H7 (cell line): Measurements from ENCODE around the gene P3R3URF. TPM values are rescaled to one million over a fixed set of nuclear protein-coding genes. Genes with fewer than 3 reads are reported as not detected.

Experiments used
- DNase-seq: peaks from one replicate; pipeline ENCODE4 v3.0.0; 2012
- H3K27me3 ChIP-seq: 2 replicates; pipeline ENCODE4 v1.6.0; 2011; ENCODE audit warnings: mild to moderate bottlenecking, low read length; ENCODE audit not compliant: control insufficient read depth, insufficient read depth
- H3K36me3 ChIP-seq: replicated peaks from 2 replicates; pipeline ENCODE4 v1.5.1; 2011; ENCODE audit warnings: low read length; ENCODE audit not compliant: control insufficient read depth, insufficient read depth
- H3K4me3 ChIP-seq: 2 replicates; pipeline ENCODE4 v1.5.1; 2011; ENCODE audit warnings: low read depth, mild to moderate bottlenecking, control low read depth, low read length, moderate library complexity; ENCODE audit not compliant: insufficient read depth
- total RNA-seq: library from RNA; depleted of rRNA; stranded (reverse); fragments of >200 nt; shearing (Covaris generic); gene quantifications from 2 replicates; pipeline ENCODE4 v1.2.3, GENCODE V29; 2014

P3R3URF gene
- total RNA-seq, 1 experiment from 2014 or later = not detected

GRCh38 chr1:46172321-46172720 is 4.0 kb downstream of the P3R3URF start:
- Histone ChIP-seq H3K4me3 (no peak overlapping the region), H3K36me3 (no peaks in the 10 kb centered on the region), H3K27me3 (peaks cover 9% of the 10 kb centered on the region)
- DNase-seq = no peak

- no peak overlapping the region for H3K4me3 ChIP-seq
- DNase-seq = peak; percentile 61
- H3K36me3 ChIP-seq = no peaks in the 10 kb centered on the region
- peaks cover 12% of the 10 kb centered on the region for H3K27me3 ChIP-seq
These were observed 4.4 kb downstream of the P3R3URF start for GRCh38 chr1:46171871-46172270.

DNA sequence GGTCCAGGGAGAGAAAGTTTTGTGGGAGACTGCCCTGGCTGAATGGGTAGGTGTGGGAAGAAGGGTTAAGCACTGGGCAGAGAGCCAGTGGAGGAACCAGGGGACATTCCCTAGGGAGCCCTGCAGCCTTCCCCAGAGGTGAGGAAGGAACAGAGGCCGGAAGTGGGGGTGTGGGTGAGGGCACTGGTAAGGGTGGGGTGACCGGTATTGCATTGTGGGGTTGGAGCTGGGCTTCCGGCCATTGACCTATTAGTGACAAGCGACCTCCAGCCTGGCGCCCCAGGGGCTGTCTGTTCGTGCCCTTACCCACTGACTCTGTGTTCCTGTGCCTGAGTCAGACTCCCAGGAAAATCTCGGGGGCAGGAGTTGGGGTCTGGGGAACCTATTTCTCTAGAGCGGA is 4.9 kb downstream of the P3R3URF start:
- Histone ChIP-seq H3K36me3 (no peaks in the 10 kb centered on the region), H3K27me3 (peaks cover 17% of the 10 kb centered on the region), H3K4me3 (no peak overlapping the region)
- no peak for DNase-seq

- DNase-seq = no peak
- no peak overlapping the region for H3K4me3 ChIP-seq
- peaks cover 17% of the 10 kb centered on the region for H3K27me3 ChIP-seq
- H3K36me3 ChIP-seq = no peaks in the 10 kb centered on the region
These were observed 6.4 kb downstream of the P3R3URF start for GRCh38 chr1:46169811-46170454.

GRCh38 chr1:46168477-46168876 is 7.8 kb downstream of the P3R3URF start:
- Histone ChIP-seq H3K36me3 (no peaks in the 10 kb centered on the region), H3K4me3 (no peak overlapping the region), H3K27me3 (peaks cover 17% of the 10 kb centered on the region)
- DNase-seq = no peak

DNA sequence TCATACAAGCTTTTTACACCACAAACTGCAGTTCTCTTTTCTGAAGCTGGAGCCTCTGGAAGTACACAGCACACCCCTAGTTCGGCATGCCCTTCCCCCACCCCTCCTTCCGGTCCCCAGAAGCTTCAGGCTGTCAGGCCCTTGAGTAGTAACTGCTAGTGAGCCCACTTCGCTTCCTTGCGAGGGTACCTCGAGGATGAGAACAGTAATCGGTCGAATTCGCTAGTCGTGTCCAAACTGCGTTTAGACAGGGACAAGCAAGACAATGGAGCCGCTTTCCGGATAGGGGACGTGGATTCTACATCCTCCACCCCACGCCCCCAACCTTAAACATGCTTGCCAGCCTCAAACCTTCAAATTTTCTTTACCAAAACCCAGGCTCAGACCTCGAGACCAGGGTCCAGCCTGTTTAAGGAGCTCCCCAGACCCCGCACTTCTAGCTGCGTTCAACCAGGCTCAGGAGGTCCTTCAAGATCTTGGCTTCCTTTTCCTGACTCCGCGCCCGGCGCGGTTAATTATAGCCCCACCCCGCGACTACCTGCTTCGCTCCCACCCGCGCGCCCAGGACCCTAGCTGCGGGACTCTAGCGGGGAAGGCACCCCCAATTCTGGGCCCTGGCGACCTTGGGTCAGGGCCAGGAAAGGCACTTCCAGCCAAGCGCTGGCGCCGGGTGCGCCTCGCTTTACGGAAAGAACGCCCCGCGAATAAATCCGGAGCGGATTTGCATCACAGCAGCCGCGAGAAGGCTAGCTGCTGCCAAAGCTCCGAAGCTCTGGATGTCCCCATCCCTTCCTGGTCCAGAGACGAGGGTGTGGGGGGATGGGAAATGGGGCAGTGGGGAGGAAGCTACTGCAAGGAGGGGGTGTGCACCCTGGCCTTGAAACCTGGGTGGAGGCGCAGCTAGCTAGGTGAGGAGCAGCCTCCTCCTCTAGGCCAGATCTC is 9.5 kb downstream of the P3R3URF start:
- Histone ChIP-seq H3K27me3 (peaks cover 17% of the 10 kb centered on the region), H3K36me3 (no peaks in the 10 kb centered on the region), H3K4me3 (peak overlapping the region; percentile 16; the same call in 1 of the 2 replicates)
- peak; percentile 77 for DNase-seq

GRCh38 chr1:46160212-46160611 is 16.1 kb downstream of the P3R3URF start:
- no peak for DNase-seq
- H3K27me3 ChIP-seq = no peaks in the 10 kb centered on the region
- no peak overlapping the region for H3K4me3 ChIP-seq
- H3K36me3 ChIP-seq = no peaks in the 10 kb centered on the region

DNA sequence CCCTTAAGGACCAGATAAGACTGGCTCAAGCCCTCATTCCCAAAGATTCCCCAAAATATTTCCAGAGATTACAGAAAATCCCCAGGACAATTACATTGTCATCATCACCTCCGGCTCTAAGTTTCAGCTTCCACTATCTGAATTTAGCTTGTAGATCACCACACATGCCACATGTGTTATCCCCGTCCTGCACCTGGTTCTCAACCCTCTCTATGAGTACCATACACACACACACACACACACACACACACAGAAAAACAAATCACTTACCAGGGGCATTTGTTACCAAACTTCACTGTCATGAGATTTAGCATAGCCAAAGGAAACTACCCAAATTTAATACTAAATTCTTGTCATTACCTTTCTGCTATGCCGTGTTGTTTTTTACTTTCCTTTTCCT is 16.8 kb downstream of the P3R3URF start:
- H3K27me3 ChIP-seq = no peaks in the 10 kb centered on the region
- no peak overlapping the region for H3K4me3 ChIP-seq
- no peaks in the 10 kb centered on the region for H3K36me3 ChIP-seq
- DNase-seq = no peak

- no peak for DNase-seq
- Histone ChIP-seq H3K36me3 (no peaks in the 10 kb centered on the region), H3K27me3 (no peaks in the 10 kb centered on the region), H3K4me3 (no peak overlapping the region)
These were observed 17.7 kb downstream of the P3R3URF start for GRCh38 chr1:46158312-46159281.

- Histone ChIP-seq H3K36me3 (no peaks in the 10 kb centered on the region), H3K27me3 (no peaks in the 10 kb centered on the region), H3K4me3 (no peak overlapping the region)
- DNase-seq = no peak
These were observed 18.4 kb downstream of the P3R3URF start for GRCh38 chr1:46157916-46158311.

DNA sequence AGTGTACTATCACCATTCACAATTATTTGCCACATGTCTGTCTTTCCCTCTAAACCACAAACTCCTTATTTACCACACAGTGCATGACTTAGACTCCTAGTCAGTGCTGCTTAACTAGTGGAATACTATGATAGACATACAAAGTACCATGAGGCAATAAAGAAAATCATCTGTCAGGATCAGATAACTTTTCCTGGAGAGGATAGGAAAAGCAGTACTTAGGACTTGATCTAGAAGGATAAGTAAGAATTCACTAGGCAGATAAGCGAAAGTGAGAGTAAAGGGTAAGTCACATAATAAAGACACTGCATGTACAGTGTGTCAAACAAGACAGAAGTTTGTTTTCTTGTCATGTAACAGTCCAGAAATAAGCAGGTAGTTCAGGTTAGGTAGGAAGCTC is 22.6 kb downstream of the P3R3URF start:
- Histone ChIP-seq H3K4me3 (no peak overlapping the region), H3K27me3 (no peaks in the 10 kb centered on the region), H3K36me3 (no peaks in the 10 kb centered on the region)
- no peak for DNase-seq

DNA sequence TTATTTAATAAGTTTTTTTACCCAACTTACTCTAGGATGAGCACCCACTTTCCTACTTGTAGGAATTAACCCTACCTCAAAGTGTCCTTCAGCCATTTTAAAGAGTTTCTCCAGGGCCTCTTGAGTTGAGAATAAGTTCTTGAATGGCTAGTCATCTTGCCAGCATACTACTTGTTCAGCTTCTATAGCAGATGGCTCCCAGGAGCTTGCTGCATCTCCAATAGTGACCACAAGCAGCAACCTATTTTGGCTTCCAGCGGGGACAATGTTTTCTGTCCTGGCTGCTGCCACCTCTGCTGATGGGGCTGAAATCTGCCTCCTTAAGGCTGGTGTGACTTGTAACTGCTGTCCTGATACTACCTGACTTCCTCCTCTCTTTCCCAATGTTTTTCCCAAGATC is 23.1 kb downstream of the P3R3URF start:
- no peak for DNase-seq
- Histone ChIP-seq H3K4me3 (no peak overlapping the region), H3K36me3 (no peaks in the 10 kb centered on the region), H3K27me3 (no peaks in the 10 kb centered on the region)

DNA sequence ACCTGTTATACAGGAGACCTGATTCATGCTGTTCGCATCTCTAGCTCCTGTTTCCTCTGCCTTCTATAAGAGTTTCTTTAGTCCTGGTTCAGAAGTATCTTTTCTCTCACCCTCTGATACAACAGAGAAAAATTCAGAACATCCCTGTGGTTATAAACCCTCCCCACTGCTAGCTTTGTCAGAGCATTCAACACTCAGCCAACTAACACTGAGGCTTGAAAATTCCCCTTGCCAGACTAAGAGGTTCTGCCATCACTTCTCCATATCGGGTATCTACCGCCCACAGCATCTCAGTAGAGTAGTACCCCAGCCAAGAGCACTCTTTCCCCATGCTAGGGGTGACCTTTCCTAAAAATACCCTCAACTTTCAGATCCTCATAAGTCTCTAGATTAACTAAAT is 24.3 kb downstream of the P3R3URF start:
- Histone ChIP-seq H3K27me3 (no peaks in the 10 kb centered on the region), H3K4me3 (no peak overlapping the region), H3K36me3 (no peaks in the 10 kb centered on the region)
- no peak for DNase-seq

DNA sequence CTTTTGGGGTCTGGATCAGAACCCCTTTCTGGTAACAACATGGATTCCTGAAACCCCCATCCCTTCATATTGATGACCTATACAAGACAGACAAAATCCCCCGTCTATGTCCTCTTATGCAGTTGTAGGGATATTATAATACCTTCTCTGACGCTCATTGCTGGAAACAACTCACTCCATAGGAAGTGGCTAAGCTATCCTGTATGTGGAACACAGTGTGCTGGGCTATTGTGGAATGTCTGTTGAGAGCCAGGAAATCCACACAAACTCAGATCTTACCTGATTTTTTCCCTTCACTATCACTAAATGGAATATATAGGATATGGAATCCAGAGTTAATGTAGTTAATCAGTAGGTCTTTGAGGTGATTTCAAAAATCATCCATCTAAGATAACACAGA is 26.2 kb downstream of the P3R3URF start:
- no peak for DNase-seq
- H3K27me3 ChIP-seq = no peaks in the 10 kb centered on the region
- H3K4me3 ChIP-seq = no peak overlapping the region
- no peaks in the 10 kb centered on the region for H3K36me3 ChIP-seq
